Activated CD8-positive, alpha-beta memory T cell treated with anti-CD3 and anti-CD28 coated beads for 24 hours (primary cell): Measurements from ENCODE around the gene PRSS8.
"Not testable (repeated sequence)": the region's sequence is repeated elsewhere in the genome, so short reads cannot be mapped to it uniquely, and the experiment has no call there.

Experiments
- DNase-seq: peaks from one replicate; pipeline ENCODE4 v3.0.0-alpha.2; 2020

Gene PRSS8

GRCh38 chr16:31143694-31144148 lies 8.2 kb upstream of the PRSS8 start:
- no peak for DNase-seq

DNA sequence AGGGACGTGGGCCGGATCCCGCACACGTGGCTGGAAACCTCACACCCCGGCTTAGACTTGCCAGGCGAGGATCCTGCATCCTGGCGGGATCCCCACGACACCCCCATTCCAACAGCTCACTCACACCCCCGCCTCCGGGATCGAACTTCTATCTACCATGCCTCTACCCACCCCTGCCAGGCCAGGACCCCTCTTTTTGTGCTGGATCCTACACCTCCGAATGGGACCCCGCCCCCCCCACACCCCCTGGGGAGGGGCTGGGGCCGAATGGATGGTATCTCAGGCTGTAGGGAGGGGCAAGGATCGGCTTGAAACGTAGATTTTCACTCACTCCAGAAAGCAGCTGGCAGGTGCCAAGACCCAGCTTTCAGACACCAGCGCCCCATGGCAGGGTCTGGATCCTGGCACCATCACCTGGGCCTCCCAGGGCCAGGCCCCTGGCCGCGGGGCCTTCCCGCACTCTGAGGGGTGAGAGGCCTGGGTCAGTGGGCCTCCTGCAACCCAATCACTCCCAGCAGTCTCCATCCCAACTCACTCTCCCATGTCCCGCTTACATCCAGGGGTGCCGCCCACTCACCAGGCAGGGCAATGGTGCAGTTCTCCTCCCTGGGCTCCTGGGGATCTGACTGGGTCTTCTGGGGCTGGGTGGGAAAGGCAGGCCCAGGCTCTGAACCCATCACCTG lies 7.6 kb upstream of the PRSS8 start:
- DNase-seq = peak; percentile 62

DNA sequence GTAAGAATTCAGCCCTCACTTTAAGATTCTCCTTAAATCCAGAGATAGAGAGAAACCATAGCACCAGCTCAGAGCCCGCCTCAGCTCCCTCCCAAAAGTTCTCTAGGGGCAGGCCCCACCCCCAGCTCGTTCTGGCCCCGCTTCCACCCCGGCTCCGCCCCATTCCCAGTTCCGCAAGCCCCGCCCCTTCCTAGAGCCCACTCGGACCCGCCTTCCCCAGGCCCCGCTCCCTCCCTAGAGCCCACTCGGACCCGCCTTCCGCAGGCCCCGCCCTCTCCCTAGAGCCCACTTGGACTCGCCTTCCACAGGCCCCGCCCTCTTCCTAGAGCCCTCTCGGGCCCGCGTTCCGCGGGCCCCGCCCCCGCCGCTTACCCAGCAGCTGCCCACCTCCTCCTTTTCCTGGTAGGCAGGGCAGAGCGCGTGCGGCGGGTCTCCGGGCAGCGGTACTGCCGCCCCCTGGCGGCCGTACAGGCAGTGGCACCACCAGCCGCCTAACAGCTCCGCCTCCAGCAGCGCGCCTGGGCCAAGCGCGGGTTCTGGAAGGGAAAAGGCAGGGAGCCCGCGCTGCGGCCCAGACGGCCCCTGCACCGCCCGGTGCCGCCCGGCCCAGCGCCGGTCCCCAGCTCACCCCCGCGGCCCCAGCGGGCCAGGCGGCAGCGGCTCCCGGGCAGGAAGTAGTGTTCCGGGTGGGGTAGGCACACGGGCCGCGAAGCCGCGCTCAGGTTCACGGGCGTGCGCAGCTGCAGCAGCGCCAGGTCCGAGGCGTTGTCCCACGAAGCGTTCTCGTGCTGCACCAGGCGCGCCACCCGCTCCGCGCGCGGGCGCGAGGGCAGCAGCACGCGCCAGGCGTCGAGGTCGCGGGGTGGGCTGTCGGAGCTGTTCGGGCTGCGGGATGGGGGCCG lies 6.8 kb upstream of the PRSS8 start:
- peak; percentile 99 for DNase-seq

- DNase-seq = peak; percentile 67
Observed at GRCh38 chr16:31141489-31142108, 6.1 kb upstream of the PRSS8 start.

- not testable (repeated sequence) for DNase-seq
Observed at GRCh38 chr16:31141071-31141469, 5.5 kb upstream of the PRSS8 start.

- no peak for DNase-seq
Observed at GRCh38 chr16:31138621-31139578, 3.4 kb upstream of the PRSS8 start.

- DNase-seq = not testable (repeated sequence)
Observed at GRCh38 chr16:31136822-31137499, 1.4 kb upstream of the PRSS8 start.

- no peak for DNase-seq
Observed at GRCh38 chr16:31136287-31136662, 748 bp upstream of the PRSS8 start.

GRCh38 chr16:31134625-31135534 lies 647 bp downstream of the PRSS8 start:
- no peak for DNase-seq

DNA sequence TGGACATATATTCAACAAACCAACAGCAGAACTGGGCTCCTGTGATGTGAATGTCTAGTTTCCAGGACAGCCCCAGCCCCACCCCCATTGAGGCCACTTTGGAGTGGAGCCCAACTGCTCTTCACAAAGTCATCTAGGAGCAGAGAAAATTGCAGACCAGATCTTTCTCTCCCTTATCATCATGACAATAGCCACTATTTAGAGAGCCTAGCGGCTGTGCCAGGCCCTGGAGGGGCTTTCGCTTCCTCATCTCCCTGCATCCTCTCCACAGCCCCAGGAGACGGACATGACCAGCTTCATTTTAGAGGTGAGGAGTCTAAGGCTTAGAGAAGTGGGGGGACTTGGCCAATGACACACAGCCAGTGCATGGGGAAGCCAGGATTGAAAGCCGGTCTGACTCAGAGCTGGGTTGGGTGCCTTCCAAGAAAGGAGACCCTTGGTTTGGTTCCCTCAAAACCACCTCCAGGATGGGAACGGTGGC lies 1.4 kb downstream of the PRSS8 start:
- DNase-seq = no peak

DNA sequence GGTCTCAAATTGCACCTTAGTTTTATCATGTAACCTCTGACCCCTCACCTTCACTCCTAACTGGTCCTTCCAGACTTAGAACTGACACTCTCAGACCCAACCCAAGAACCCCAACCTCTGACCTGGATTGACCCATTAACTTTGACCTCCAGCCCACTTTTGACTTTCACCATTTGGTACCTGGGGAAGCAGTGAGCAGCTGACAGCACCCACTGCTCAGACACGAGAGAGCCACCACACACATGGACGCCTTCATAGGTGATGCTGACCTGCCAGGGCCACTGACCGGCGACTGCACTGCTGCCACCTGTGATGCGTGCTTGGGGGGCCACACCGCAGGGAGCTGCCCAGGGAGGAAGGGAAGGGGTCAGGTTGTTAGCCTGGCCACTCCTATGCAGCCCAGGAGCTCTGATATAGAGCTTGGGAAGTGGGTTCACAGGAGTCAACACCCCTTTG lies 2.5 kb downstream of the PRSS8 start:
- DNase-seq = no peak

- no peak for DNase-seq
Observed at GRCh38 chr16:31132303-31132979, 3.1 kb downstream of the PRSS8 start.

GRCh38 chr16:31131841-31132271 lies 3.7 kb downstream of the PRSS8 start:
- no peak for DNase-seq

DNA sequence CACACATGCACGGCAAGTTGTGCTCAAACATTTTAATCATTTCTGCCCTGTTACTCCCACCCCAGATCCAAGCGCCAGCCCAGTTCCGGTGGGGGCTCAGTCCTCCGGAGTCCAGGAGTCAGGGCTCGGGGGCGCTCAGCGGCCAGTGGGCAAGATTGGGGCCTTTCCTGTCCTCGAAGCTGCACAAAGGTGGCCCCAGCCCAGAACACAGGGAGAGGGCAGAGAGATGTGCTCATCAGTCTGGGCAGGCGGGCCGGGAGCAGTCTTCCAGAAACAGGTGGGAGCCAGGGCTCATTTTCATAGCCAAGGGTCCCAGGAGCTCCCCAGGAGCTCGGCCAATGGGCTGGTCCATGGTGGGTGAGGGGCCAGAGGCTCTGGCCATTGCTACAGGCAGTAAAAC lies 4.1 kb downstream of the PRSS8 start:
- DNase-seq = no peak

DNA sequence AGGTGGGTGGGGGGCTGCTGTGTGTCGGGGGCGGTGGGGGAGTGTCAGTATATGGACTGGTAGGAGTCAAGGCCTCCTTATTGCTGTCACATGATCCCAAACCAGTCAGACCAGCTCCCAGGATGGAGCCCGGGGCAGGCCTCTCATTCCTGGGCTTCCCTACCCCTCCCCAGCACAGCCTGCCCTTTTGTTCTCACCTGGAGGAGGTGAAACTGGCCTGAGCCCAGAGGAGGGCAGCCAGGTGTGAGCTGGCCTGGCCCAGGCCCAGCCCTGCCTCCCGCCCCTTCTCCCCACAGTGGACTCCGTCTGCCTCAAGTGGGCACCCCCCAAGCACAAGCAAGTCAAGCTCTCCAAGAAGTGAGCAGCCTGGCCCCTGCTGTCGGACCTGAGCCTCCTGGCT lies 4.6 kb downstream of the PRSS8 start:
- DNase-seq = no peak

DNA sequence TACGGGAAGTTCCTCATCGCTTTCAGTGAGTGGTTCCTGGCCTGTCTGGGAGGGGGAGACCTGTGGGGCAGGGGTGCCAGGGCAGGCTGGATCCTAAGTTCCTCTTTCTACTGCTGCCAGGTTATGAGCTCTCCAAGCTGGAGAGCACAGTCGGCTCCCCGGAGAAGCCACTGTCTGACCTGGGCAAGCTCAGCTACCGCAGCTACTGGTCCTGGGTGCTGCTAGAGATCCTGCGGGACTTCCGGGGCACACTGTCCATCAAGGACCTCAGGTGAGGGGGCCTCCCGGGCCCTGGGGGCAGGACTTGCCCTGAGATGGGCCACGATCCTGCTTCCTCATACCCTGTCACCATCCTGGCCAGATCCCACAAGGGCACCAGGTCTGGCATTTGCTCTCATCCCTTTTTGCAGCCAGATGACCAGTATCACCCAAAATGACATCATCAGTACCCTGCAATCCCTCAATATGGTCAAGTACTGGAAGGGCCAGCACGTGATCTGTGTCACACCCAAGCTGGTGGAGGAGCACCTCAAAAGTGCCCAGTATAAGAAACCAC lies 5.1 kb downstream of the PRSS8 start:
- no peak for DNase-seq

DNA sequence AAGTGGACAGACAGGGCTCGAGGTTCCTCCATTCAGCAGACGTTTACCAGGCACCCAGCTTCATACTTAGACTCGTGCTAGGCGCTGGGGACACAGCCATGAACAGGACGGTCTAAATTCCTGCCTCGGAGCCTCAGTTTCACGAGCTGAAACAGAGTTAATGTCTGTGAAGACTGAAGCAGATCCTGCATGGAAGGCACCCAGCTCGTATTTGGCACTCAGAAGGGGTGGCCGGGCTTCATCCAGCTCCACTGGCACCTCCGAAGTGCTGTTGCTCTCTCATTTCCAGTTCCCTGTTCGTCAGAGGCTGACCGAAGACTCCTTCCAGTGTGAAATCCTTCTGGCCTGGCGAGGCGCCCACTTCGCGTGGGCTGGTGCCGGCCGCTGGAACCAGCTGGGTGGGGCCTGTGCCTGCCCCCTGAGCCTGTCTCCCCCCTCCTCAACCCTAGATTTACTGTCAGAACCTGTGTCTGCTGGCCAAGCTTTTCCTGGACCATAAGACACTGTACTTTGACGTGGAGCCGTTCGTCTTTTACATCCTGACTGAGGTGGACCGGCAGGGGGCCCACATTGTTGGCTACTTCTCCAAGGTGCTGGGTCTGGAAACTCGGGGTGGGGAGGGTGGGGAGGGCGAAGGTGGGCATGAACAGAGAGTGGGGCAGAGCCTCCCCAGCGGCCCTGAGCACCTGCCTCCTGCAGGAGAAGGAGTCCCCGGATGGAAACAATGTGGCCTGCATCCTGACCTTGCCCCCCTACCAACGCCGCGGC lies 5.8 kb downstream of the PRSS8 start:
- no peak for DNase-seq

DNA sequence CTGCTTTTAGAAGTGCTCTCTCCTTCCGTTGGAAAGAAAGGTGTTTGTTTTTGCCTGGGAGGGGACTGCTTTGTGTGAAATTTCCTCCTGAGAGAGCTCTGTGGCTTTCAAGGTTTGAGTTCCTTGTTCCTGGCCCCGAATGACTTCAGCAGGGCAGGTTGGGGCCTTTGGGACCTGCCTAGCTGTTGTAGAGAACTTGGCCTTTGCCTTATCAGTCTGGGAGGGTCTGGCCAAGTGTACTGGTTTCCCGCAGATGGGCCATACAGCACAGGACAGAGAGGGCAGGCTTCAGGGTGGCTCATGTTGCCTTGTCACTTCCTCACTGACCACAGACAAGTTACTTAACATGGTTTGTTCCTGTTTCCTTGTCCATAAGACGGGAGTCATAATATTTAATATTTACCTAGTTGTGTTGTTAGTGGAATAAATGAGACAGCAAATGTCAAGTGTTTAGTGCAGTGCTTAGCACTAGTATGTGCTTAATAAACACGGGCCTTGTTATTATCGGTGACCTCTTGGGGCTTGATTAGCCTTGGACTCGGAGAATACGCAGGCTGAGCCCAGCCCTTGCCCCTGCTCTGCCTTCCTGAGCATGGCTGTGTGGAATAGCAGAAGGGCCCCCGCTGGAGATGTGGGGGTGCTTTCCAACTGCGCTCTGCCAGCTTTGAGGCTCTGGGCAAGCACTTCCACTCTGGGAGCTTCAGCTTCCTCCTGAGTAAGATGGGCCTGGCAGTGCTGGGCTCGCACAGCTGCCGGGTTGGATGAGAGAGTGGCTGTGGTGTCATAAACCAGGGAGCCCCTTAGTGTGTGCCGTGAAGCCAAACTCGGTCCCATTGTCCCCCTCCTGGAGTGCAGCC lies 6.6 kb downstream of the PRSS8 start:
- no peak for DNase-seq
